C4-2B (cell line): ENCODE data around the gene CHCHD4.

Source experiments
- ZFX ChIP-seq: fragments of 450-650 bp; IDR thresholded peaks from 2 replicates; pipeline ENCODE4 v1.6.1; 2017
- TF ChIP-seq, protein P1 (sequence below): fragments of 450-650 bp; conservative IDR thresholded peaks from 2 replicates; pipeline ENCODE4 v1.5.1; 2017; ENCODE audit warnings: mild to moderate bottlenecking

DNA sequence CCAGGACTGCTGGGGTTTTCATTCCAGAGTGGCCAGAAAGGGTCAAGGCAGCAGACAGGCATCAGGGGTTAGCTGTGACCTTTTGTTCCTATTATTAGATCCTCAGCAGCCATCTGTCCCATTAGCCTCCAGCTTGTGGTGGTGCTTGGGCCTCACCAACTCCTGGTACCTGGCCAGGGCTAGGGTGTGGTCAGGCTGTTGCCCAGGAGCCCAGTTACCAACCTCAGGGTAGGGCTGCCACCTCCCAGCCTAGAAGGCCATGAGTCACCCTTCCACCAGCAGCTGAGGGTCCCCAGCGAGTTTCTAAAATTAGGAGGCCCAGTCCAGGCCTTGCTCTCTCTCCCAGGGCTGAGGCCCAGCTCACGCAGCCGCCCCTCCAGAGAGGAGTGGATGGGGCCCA lies 12.3 kb upstream of the CHCHD4 start:
- TF ChIP-seq, protein P1, sequence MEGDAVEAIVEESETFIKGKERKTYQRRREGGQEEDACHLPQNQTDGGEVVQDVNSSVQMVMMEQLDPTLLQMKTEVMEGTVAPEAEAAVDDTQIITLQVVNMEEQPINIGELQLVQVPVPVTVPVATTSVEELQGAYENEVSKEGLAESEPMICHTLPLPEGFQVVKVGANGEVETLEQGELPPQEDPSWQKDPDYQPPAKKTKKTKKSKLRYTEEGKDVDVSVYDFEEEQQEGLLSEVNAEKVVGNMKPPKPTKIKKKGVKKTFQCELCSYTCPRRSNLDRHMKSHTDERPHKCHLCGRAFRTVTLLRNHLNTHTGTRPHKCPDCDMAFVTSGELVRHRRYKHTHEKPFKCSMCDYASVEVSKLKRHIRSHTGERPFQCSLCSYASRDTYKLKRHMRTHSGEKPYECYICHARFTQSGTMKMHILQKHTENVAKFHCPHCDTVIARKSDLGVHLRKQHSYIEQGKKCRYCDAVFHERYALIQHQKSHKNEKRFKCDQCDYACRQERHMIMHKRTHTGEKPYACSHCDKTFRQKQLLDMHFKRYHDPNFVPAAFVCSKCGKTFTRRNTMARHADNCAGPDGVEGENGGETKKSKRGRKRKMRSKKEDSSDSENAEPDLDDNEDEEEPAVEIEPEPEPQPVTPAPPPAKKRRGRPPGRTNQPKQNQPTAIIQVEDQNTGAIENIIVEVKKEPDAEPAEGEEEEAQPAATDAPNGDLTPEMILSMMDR, result no peak
- no peak for TF ChIP-seq ZFX
